Activated naive CD8-positive, alpha-beta T cell treated with anti-CD3 and anti-CD28 coated beads, Interleukin-2, amount 50 U/mL, for 16 hours (primary cell): ENCODE data around the gene TENM4.
"Not testable (repeated sequence)": the region's sequence is repeated elsewhere in the genome, so short reads cannot be mapped to it uniquely, and the experiment has no call there.

Experiments
- DNase-seq: peaks from one replicate; pipeline ENCODE4 v3.0.0-alpha.2; 2020; ENCODE audit warnings: low read depth, low spot score

The TENM4 gene

GRCh38 chr11:78978831-78979230 is 462.0 kb downstream of the TENM4 start:
- DNase-seq, result no peak

DNA sequence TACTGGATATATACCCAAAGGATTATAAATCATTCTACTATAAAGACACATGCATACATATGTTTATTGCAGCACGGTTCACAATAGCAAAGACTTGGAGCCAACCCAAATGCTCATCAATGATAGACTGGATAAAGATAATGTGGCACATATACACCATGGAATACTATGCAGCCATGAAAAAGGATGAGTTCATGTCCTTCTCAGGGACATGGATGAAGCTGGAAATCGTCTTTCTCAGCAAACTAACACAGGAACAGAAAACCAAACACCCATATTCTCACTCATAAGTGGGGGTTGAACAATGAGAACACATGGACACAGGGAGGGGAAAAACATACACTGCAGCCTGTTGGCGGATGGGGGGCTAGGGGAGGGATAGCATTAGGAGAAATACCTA is 463.0 kb downstream of the TENM4 start:
- DNase-seq, result not testable (repeated sequence)

GRCh38 chr11:78977009-78977408 is 463.8 kb downstream of the TENM4 start:
- no peak for DNase-seq

GRCh38 chr11:78975081-78975480 is 465.7 kb downstream of the TENM4 start:
- no peak for DNase-seq

DNA sequence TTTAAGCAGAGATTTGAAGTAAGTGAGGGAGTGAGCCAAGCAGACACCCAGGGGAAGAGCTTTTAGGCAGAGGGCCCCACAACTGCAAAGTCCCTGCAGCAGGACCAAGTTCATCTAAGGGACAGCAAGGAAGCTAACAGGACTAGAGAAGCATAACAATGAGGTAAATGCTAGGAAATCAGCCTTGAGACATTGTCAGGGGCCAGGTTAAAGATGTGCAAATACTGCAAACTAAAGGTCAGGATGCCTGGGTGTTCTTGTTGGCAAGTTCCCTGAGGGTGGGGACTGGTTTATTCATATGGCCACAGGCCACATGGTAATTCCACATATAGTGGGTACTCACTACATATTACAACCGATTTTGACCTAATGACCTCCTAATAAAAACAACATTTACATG is 467.0 kb downstream of the TENM4 start:
- DNase-seq, result no peak

DNA sequence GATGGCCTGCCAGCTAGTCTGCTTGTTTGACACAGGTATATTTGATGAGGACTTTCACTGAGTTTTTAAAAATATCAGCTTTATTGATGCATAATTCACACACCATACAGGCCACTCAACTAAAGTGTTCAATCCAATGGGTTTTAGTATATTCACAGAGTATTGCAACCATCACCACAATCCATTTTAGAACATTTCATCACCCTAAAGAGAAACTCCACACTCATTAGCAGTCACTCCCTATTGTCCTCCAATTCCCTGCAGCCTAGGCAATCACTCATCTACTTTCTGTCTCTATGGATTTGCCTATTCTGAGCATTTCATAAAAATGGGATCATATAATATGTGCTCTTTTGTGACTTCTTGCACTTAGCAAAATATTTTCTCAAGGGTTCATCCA is 468.2 kb downstream of the TENM4 start:
- no peak for DNase-seq

GRCh38 chr11:78972177-78972576 is 468.7 kb downstream of the TENM4 start:
- no peak for DNase-seq

GRCh38 chr11:78967811-78968210 is 473.0 kb downstream of the TENM4 start:
- no peak for DNase-seq

- no peak for DNase-seq
Measured at GRCh38 chr11:78965432-78965831, 475.4 kb downstream of the TENM4 start.

DNA sequence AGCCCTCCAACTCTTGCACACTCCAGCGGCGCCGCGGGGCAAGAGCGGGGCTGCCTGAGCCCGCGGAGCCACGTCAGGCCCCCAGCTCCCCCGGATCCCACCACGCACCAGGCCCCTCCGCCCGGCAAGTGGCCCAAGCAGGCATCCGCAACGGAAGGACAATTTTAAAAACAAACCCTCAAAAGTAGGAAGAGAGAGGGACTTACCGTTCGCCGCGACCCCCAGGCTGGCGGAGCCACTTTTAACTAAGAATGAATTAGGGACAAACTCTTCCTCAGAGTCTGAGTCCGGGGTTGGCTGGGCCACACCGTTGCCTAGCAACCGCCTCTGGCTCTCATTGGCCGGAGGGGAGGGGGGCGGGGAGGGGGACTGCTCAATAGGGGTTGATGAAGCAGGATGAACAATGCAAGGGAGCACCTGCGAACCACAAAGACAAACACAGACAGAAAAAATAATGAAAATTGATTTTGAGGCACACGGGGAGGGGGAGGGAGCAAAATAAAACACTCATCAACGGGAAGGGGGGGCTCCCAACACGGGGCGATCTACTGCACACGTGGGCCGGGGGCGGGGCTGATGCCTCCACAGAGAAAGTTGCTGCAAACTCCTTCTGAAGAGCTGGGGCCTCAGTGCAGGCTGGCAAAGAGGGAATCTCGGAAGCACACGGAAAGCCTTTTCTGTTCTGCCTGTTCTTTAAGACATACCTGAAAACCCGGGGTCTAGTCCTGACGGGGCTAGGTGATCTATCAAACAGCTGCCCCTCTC is 478.7 kb downstream of the TENM4 start:
- DNase-seq, result no peak

DNA sequence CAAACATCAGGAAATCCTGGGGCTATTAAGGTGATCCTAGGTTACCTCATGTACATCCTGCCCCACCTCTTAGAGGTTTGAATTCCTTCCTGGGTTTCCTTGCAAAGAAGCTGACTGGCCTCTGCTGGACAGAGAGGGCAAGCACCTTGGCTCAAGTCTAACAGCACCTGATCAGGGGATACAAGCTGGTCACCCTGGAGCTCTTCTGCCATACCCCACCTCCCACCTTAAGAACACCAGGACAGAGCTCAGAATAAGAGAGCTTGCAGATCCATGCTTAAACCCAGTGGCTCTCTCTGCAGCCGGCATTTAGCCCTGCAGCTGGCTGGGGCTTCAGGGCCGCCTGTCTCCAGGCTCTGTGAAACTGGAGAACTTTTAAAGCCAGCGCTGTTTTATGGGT is 479.6 kb downstream of the TENM4 start:
- no peak for DNase-seq

GRCh38 chr11:78958444-78958843 is 482.4 kb downstream of the TENM4 start:
- no peak for DNase-seq

- no peak for DNase-seq
Measured at GRCh38 chr11:78957476-78958245, 483.2 kb downstream of the TENM4 start.

DNA sequence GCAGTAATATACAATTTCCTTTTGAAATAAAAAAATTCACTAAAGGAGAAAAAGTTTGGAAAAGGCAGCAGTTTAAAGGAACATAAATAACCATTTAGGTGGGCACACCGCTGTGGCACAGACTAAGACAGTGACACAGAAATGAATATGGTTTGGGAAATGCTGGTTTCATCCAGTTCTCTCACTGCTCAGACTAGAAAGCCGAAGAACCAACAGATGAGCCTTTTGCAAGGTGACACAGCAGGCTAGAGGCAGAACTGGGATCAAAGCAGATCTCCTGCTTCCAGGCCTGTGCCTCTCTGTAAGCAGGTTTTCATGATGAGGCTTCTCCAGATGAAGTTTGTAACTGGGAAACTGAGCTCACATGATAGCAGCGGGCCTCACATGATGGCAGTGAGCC is 486.1 kb downstream of the TENM4 start:
- DNase-seq, result no peak

DNA sequence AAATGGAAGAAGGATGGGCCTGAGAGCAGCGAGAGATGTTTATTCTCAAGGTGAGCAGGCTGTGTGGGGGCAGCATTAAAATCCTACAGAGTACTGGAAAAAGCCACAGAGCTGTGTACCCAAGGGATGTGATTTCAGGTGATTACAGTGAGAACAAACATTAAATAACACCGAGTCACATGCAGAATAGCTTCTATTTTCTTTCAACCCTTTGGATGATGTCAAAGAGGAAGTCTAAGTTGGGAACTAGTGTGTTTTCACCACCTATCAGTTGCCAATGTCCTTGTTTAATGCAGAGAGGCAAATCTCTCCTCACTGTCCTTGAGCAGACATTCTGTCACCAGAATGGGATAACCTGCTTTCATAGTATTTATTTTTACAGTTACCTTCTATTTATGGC is 486.6 kb downstream of the TENM4 start:
- DNase-seq, result no peak

DNA sequence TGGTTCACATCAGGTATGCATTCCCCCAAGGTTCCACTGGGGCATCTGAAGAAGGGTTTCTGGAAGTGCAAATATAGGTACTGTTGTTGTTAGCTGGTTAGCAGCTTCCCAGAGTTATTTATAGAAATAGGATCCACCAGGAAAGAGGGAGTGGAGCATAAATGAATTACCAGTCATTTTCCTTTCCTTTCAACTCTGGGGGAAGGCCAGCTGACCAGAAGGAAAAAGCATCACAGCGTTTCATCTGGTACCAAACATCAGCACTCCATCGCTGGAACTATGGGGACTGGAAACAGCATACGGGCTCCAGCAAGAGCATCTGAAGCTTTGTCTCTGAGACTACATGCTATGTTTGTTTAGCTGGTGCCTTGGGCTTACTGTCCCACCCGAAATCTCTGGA is 487.9 kb downstream of the TENM4 start:
- DNase-seq, result no peak

- no peak for DNase-seq
Measured at GRCh38 chr11:78952175-78952574, 488.7 kb downstream of the TENM4 start.

GRCh38 chr11:78949976-78950690 is 490.7 kb downstream of the TENM4 start:
- no peak for DNase-seq

GRCh38 chr11:78946945-78947902 is 493.6 kb downstream of the TENM4 start:
- no peak for DNase-seq

GRCh38 chr11:78943841-78944240 is 497.0 kb downstream of the TENM4 start:
- DNase-seq, result no peak

DNA sequence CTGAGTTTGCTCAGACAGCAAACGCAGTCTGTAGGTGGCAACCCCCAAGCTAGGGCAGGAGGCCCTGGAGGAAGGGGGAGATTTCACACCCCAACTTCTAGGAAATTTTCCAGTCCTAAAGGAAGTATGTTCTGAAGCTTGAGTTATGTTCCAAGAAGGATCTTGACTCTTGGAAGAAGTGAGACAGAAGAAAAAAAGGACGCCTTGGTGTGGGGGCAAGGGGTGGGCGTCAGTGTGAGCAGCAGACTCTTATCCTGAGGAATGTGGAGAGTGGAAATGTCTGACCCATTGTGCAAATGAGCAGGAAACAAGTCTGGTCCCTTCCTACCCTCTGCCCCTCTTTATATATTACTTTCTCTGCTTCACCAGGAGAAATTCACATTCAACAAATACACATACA is 497.7 kb downstream of the TENM4 start:
- no peak for DNase-seq
